Measurements from ENCODE around the gene HIF3A.
"Not testable (repeated sequence)": the region's sequence is repeated elsewhere in the genome, so short reads cannot be mapped to it uniquely, and the experiment has no call there.

DNA sequence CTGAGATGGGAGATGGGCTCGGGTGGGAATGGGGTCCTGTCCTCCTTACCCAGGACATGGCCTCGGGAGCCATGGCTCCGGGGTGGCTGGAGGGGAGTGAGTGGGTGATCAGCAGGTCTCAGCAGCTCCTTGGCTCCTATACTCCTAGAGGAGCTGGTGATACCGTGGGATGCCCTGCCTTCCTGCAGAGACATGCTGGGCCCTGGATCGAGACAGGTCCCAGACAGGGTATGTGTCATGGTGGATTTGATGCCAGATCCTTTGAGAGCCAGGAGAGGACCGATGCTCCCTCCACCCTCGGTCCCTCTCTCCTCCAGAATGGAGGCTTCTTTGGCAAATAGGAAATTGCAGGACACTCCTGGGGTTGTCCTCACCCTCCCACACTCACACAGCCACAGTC lies 35.3 kb upstream of the HIF3A start:
- not testable (repeated sequence) for TF ChIP-seq CTCF (IDR thresholded peaks at IDR 0.05 in 2 of 3, conservative IDR thresholded peaks at IDR 0.05 in 1 of 3; ENCODE audit: insufficient read depth in 2 of 3, low read depth in 1 of 3, low read length in 3 of 3)
- TF ChIP-seq, protein P1, sequence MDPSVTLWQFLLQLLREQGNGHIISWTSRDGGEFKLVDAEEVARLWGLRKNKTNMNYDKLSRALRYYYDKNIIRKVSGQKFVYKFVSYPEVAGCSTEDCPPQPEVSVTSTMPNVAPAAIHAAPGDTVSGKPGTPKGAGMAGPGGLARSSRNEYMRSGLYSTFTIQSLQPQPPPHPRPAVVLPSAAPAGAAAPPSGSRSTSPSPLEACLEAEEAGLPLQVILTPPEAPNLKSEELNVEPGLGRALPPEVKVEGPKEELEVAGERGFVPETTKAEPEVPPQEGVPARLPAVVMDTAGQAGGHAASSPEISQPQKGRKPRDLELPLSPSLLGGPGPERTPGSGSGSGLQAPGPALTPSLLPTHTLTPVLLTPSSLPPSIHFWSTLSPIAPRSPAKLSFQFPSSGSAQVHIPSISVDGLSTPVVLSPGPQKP (CRISPR knock-in tag; IDR thresholded peaks at IDR 0.05), result not testable (repeated sequence)
